SK-N-SH (cell line): ENCODE results near the gene PWP1. TPM values are rescaled to one million over a fixed set of nuclear protein-coding genes. Genes with fewer than 3 reads are reported as not detected.

Source experiments
- CTCF ChIA-PET: fragments of 300-600, 350-600 bp; formaldehyde crosslinking; extraction: SDS; loops from one replicate; lab custom pipeline; 2021; lab: Yijun Ruan, JAX
- POLR2A ChIA-PET: fragments of 350-600 bp; sonication (Branson Sonifier 250); formaldehyde crosslinking; extraction: SDS; loops from one replicate; lab custom pipeline; 2020; ENCODE audit warnings: antibody characterized with exemption, inconsistent platforms; lab: Yijun Ruan, JAX
- DNase-seq: peaks from one replicate; pipeline ENCODE4 v3.0.0; 2012
- H2AFZ ChIP-seq: fragments of 200-600 bp; sonication (generic); 2 replicates; pipeline ENCODE4 v1.8.1; 2016; ENCODE audit warnings: antibody characterized with exemption, mild to moderate bottlenecking, low read depth
- H3F3A ChIP-seq: fragments of 200-600 bp; sonication (generic); replicated peaks from 2 replicates; pipeline ENCODE3; 2016; ENCODE audit warnings: antibody characterized with exemption, mild to moderate bottlenecking; ENCODE audit not compliant: insufficient read depth
- H3K27ac ChIP-seq, 2 experiments: fragments of 200-500 bp in 1 of 2; fragments of 200-600 bp in 1 of 2; sonication (Bioruptor generic) in 1 of 2; sonication (generic), shearing (Covaris generic) in 1 of 2; 2 replicates each; pipeline versions ENCODE4 v1.5.1 to v1.6.1; 2014 to 2016; ENCODE audit warnings: low read depth in 2 of 2, inconsistent platforms in 1 of 2, low read length in 1 of 2, mild to moderate bottlenecking in 1 of 2, mixed read lengths in 1 of 2
- H3K27me3 ChIP-seq: fragments of 200-600 bp; sonication (generic), shearing (Covaris generic); 2 replicates; pipeline ENCODE4 v1.6.1; 2016; ENCODE audit warnings: mixed run types; ENCODE audit not compliant: insufficient read depth
- H3K36me3 ChIP-seq, 2 experiments: fragments of 200-500 bp in 1 of 2; fragments of 200-600 bp in 1 of 2; sonication (Bioruptor generic) in 1 of 2; sonication (generic) in 1 of 2; replicated peaks in 1 of 2; 2 replicates each; pipeline versions ENCODE3 to v1.5.1; 2014 to 2016; ENCODE audit warnings: low read length in 1 of 2, mild to moderate bottlenecking in 1 of 2; ENCODE audit not compliant: insufficient read depth in 2 of 2, control insufficient read depth in 1 of 2
- H3K4me1 ChIP-seq, 2 experiments: fragments of 200-500 bp in 1 of 2; fragments of 200-600 bp in 1 of 2; sonication (Bioruptor generic) in 1 of 2; sonication (generic), shearing (Covaris generic) in 1 of 2; 2 replicates each; pipeline versions ENCODE4 v1.5.1 to v1.6.1; 2014 to 2016; ENCODE audit warnings: low read depth in 1 of 2, low read length in 1 of 2, mixed run types in 1 of 2; ENCODE audit not compliant: insufficient read depth in 2 of 2, control insufficient read depth in 1 of 2
- H3K4me2 ChIP-seq: fragments of 200-600 bp; sonication (generic), shearing (Covaris generic); 2 replicates; pipeline ENCODE4 v1.6.1; 2017; ENCODE audit warnings: mixed run types
- H3K4me3 ChIP-seq, 2 experiments: fragments of 200-500 bp in 1 of 2; fragments of 200-600 bp in 1 of 2; sonication (Bioruptor generic) in 1 of 2; sonication (generic), shearing (Covaris generic) in 1 of 2; 2 replicates each; pipeline versions ENCODE4 v1.5.1 to v1.8.1; 2014 to 2016; ENCODE audit warnings: low read depth in 2 of 2, inconsistent platforms in 1 of 2, low read length in 1 of 2, mild to moderate bottlenecking in 1 of 2, mixed read lengths in 1 of 2, moderate library complexity in 1 of 2
- H3K79me2 ChIP-seq: fragments of 200-600 bp; sonication (generic); 2 replicates; pipeline ENCODE4 v1.8.1; 2017; ENCODE audit warnings: mild to moderate bottlenecking; ENCODE audit not compliant: insufficient read depth
- H3K9ac ChIP-seq: fragments of 200-600 bp; sonication (generic); 2 replicates; pipeline ENCODE4 v1.6.1; 2017; ENCODE audit warnings: mixed run types
- H3K9me2 ChIP-seq: fragments of 200-600 bp; sonication (generic); 2 replicates; pipeline ENCODE4 v1.6.1; 2017; ENCODE audit warnings: mixed run types
- H3K9me3 ChIP-seq: fragments of 200-600 bp; sonication (generic); 2 replicates; pipeline ENCODE4 v1.6.1; 2017; ENCODE audit warnings: mixed run types, mild to moderate bottlenecking, moderate library complexity
- H4K20me1 ChIP-seq: fragments of 200-600 bp; sonication (generic); 2 replicates; pipeline ENCODE4 v1.6.1; 2017; ENCODE audit warnings: mild to moderate bottlenecking, mixed run types; ENCODE audit not compliant: insufficient read depth
- CHD2 ChIP-seq: fragments of 150-350 bp; IDR thresholded peaks from 2 replicates; pipeline ENCODE4 v1.6.1; 2018; ENCODE audit warnings: low read length; ENCODE audit not compliant: partially characterized antibody
- EP300 ChIP-seq, 2 experiments: IDR thresholded peaks; 2 replicates each; pipeline versions ENCODE4 v1.4.0 to v1.6.1; 2012; ENCODE audit warnings: borderline replicate concordance in 1 of 2, low read depth in 1 of 2, low read length in 1 of 2
- FOSL2 ChIP-seq: IDR thresholded peaks from 2 replicates; pipeline ENCODE4 v1.4.0; 2012; ENCODE audit warnings: low read depth, mild to moderate bottlenecking, moderate library complexity, borderline replicate concordance
- FOXJ3 ChIP-seq: sonication (generic); formaldehyde crosslinking; IDR thresholded peaks from 2 replicates; pipeline ENCODE4 v1.5.1; 2020; ENCODE audit warnings: mild to moderate bottlenecking, missing genetic modification reagents
- GABPA ChIP-seq: IDR thresholded peaks from 2 replicates; pipeline ENCODE4 v1.4.0; 2012; ENCODE audit warnings: low read depth, mild to moderate bottlenecking
- JUND ChIP-seq: IDR thresholded peaks from 2 replicates; pipeline ENCODE4 v1.4.0; 2012
- NFIC ChIP-seq: IDR thresholded peaks from 2 replicates; pipeline ENCODE4 v1.4.0; 2012; ENCODE audit warnings: borderline replicate concordance
- NRF1 ChIP-seq: IDR thresholded peaks from 2 replicates; pipeline ENCODE4 v1.6.1; 2012; ENCODE audit warnings: low read depth, mild to moderate bottlenecking, low read length
- RFX5 ChIP-seq: IDR thresholded peaks from 2 replicates; pipeline ENCODE4 v1.6.1; 2012; ENCODE audit warnings: mild to moderate bottlenecking, improper control_type of control experiment, low read length
- SIN3A ChIP-seq: IDR thresholded peaks from 2 replicates; pipeline ENCODE4 v1.6.1; 2012; ENCODE audit warnings: low read depth, mild to moderate bottlenecking, low read length, moderate library complexity, borderline replicate concordance
- TCF12 ChIP-seq: IDR thresholded peaks from 2 replicates; pipeline ENCODE4 v1.4.0; 2012
- TEAD4 ChIP-seq: IDR thresholded peaks from 2 replicates; pipeline ENCODE4 v1.4.0; 2012; ENCODE audit warnings: mild to moderate bottlenecking, borderline replicate concordance; ENCODE audit not compliant: insufficient read depth
- YY1 ChIP-seq: IDR thresholded peaks from 2 replicates; pipeline ENCODE4 v1.4.0; 2012; ENCODE audit warnings: low read depth, mild to moderate bottlenecking
- WGBS: methylation state at CpG from one replicate; pipeline ENCODE4 v1.1.6; 2017; ENCODE audit warnings: low lambda C conversion rate; 5-methylcytosine and 5-hydroxymethylcytosine counted together
- polyA plus RNA-seq, 3 experiments: library from polyadenylated mRNA; depleted of rRNA; stranded (reverse); fragments of >200 nt; gene quantifications; 2 replicates each; pipeline ENCODE4 v1.2.3, GENCODE V29; 2012
- TF ChIP-seq, protein P1 (sequence below): IDR thresholded peaks from 2 replicates; pipeline ENCODE4 v1.4.0; 2012; ENCODE audit warnings: low read depth
- TF ChIP-seq, protein P2 (sequence below): fragments of 200-600 bp; sonication (generic); IDR thresholded peaks from 2 replicates; pipeline ENCODE4 v1.6.1; 2017; ENCODE audit warnings: antibody characterized with exemption, mild to moderate bottlenecking, moderate library complexity
- TF ChIP-seq, protein P3 (sequence below): IDR thresholded peaks from 2 replicates; pipeline ENCODE4 v1.4.0; 2012; ENCODE audit warnings: low read depth, borderline replicate concordance
- TF ChIP-seq, protein P4 (sequence below): fragments of 150-350 bp; IDR thresholded peaks from 2 replicates; pipeline ENCODE4 v1.6.1; 2016; ENCODE audit warnings: mild to moderate bottlenecking, low read depth, low read length
- TF ChIP-seq, protein P5 (sequence below): IDR thresholded peaks from 2 replicates; pipeline ENCODE4 v1.4.0; 2012; ENCODE audit warnings: low read depth, borderline replicate concordance

Gene PWP1
- polyA plus RNA-seq, 1 of the 3 experiments (the other 2 are of a cell fraction), result 129 TPM

DNA sequence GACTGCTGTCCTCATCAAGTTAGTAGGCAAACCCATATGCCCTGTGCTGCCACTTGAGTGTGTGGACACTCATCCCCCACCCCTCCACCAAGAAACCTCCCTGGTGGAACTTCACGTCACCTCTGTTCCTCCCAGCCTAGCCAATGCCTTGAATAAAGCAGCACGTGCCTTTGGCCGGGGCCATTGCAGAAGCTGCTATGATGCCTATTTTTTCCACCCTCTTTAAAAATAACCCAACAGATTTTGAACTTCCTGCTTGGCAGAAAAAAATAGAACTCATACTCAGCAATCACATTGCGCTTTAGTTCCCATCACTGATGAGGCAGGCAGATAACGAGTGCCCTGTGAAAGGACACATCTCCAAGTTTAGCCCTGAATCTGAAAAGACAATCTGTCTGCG, 23.1 kb upstream of the PWP1 start:
- H3K27me3 ChIP-seq, result no peaks in the 10 kb centered on the region; the same call in 1 of the 2 replicates
- no peaks in the 10 kb centered on the region for H3K9me3 ChIP-seq
- TF ChIP-seq, protein P1, sequence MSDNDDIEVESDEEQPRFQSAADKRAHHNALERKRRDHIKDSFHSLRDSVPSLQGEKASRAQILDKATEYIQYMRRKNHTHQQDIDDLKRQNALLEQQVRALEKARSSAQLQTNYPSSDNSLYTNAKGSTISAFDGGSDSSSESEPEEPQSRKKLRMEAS, result no peak
- TF ChIP-seq FOSL2 (no peak), NRF1 (no peak), SIN3A (no peak), FOXJ3 (CRISPR knock-in tag) (no peak), YY1 (no peak), TEAD4 (no peak), CHD2 (no peak), JUND (no peak), GABPA (no peak), NFIC (no peak), EP300 (IDR thresholded peaks at IDR 0.05; ENCODE audit: borderline replicate concordance in 1 of 2, low read depth in 1 of 2, low read length in 1 of 2) (no peak), RFX5 (no peak), TCF12 (no peak)
- TF ChIP-seq, protein P2, sequence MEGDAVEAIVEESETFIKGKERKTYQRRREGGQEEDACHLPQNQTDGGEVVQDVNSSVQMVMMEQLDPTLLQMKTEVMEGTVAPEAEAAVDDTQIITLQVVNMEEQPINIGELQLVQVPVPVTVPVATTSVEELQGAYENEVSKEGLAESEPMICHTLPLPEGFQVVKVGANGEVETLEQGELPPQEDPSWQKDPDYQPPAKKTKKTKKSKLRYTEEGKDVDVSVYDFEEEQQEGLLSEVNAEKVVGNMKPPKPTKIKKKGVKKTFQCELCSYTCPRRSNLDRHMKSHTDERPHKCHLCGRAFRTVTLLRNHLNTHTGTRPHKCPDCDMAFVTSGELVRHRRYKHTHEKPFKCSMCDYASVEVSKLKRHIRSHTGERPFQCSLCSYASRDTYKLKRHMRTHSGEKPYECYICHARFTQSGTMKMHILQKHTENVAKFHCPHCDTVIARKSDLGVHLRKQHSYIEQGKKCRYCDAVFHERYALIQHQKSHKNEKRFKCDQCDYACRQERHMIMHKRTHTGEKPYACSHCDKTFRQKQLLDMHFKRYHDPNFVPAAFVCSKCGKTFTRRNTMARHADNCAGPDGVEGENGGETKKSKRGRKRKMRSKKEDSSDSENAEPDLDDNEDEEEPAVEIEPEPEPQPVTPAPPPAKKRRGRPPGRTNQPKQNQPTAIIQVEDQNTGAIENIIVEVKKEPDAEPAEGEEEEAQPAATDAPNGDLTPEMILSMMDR, result no peak
- TF ChIP-seq, protein P3, sequence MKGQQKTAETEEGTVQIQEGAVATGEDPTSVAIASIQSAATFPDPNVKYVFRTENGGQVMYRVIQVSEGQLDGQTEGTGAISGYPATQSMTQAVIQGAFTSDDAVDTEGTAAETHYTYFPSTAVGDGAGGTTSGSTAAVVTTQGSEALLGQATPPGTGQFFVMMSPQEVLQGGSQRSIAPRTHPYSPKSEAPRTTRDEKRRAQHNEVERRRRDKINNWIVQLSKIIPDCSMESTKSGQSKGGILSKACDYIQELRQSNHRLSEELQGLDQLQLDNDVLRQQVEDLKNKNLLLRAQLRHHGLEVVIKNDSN, result no peak
- TF ChIP-seq, protein P4, sequence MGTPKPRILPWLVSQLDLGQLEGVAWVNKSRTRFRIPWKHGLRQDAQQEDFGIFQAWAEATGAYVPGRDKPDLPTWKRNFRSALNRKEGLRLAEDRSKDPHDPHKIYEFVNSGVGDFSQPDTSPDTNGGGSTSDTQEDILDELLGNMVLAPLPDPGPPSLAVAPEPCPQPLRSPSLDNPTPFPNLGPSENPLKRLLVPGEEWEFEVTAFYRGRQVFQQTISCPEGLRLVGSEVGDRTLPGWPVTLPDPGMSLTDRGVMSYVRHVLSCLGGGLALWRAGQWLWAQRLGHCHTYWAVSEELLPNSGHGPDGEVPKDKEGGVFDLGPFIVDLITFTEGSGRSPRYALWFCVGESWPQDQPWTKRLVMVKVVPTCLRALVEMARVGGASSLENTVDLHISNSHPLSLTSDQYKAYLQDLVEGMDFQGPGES, result no peak
- TF ChIP-seq, protein P5, sequence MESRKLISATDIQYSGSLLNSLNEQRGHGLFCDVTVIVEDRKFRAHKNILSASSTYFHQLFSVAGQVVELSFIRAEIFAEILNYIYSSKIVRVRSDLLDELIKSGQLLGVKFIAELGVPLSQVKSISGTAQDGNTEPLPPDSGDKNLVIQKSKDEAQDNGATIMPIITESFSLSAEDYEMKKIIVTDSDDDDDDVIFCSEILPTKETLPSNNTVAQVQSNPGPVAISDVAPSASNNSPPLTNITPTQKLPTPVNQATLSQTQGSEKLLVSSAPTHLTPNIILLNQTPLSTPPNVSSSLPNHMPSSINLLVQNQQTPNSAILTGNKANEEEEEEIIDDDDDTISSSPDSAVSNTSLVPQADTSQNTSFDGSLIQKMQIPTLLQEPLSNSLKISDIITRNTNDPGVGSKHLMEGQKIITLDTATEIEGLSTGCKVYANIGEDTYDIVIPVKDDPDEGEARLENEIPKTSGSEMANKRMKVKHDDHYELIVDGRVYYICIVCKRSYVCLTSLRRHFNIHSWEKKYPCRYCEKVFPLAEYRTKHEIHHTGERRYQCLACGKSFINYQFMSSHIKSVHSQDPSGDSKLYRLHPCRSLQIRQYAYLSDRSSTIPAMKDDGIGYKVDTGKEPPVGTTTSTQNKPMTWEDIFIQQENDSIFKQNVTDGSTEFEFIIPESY, result no peak
- TF ChIP-seq, all 33 proteins: peak for 0
- CTCF ChIA-PET, result no interaction called here
- 66% methylated on average over 6 of the region's 6 CpGs for WGBS
- POLR2A ChIA-PET, result no interaction called here
- Histone ChIP-seq H3K27ac (no peak overlapping the region), H3K36me3 (no peaks in the 10 kb centered on the region), H3K9me2 (no peaks in the 10 kb centered on the region), H3K9ac (no peak overlapping the region), H3K4me3 (no peak overlapping the region), H3K4me1 (peaks cover 0 to 5% of the 10 kb centered on the region in 2 experiments; a peak in 1 of 4 replicates), H3F3A (no peaks in the 10 kb centered on the region), H2AFZ (no peak overlapping the region), H3K79me2 (no peaks in the 10 kb centered on the region), H3K4me2 (no peak overlapping the region), H4K20me1 (no peaks in the 10 kb centered on the region)
- no peak for DNase-seq
